Stimulated activated naive CD8-positive, alpha-beta T cell treated with anti-CD3 and anti-CD28 coated beads, Interleukin-15, Interleukin-2, amounts not matched to agents 100 ng/mL and 50 ng/mL, for 24 hours (primary cell): ENCODE measurements around the gene TP53BP1.
A peak's percentile ranks its signal among the peaks of the same experiment; 100 is the strongest.

Experiments used
- H3K27ac Mint-ChIP-seq: one replicate; pipeline ENCODE4 v1.8.0; 2021; ENCODE audit warnings: mild to moderate bottlenecking, mixed read lengths
- H3K27me3 Mint-ChIP-seq: one replicate; pipeline ENCODE4 v1.8.0; 2021; ENCODE audit warnings: mixed read lengths
- H3K36me3 Mint-ChIP-seq: one replicate; pipeline ENCODE4 v1.8.0; 2021; ENCODE audit warnings: low read depth, mixed read lengths
- H3K4me1 Mint-ChIP-seq: one replicate; pipeline ENCODE4 v1.8.0; 2021; ENCODE audit warnings: low read depth, mixed read lengths
- H3K4me3 Mint-ChIP-seq: one replicate; pipeline ENCODE4 v1.8.0; 2021; ENCODE audit warnings: mild to moderate bottlenecking, mixed read lengths
- H3K9me3 Mint-ChIP-seq: one replicate; pipeline ENCODE4 v1.8.0; 2021; ENCODE audit warnings: mixed read lengths

Gene TP53BP1

GRCh38 chr15:43511012-43511885 is 18.3 kb upstream of the TP53BP1 start:
- Mint-ChIP-seq H3K9me3 (no peaks in the 10 kb centered on the region), H3K4me1 (peaks cover 40% of the 10 kb centered on the region), H3K4me3 (peak overlapping the region; percentile 90), H3K36me3 (no peaks in the 10 kb centered on the region), H3K27me3 (peaks cover 11% of the 10 kb centered on the region), H3K27ac (peak overlapping the region; percentile 78)

- Mint-ChIP-seq H3K27ac (peak overlapping the region; percentile 89), H3K36me3 (no peaks in the 10 kb centered on the region), H3K9me3 (no peaks in the 10 kb centered on the region), H3K4me1 (peaks cover 34% of the 10 kb centered on the region), H3K4me3 (peak overlapping the region; percentile 90), H3K27me3 (peaks cover 7% of the 10 kb centered on the region)
Measured at GRCh38 chr15:43510200-43511011, 17.4 kb upstream of the TP53BP1 start.

DNA sequence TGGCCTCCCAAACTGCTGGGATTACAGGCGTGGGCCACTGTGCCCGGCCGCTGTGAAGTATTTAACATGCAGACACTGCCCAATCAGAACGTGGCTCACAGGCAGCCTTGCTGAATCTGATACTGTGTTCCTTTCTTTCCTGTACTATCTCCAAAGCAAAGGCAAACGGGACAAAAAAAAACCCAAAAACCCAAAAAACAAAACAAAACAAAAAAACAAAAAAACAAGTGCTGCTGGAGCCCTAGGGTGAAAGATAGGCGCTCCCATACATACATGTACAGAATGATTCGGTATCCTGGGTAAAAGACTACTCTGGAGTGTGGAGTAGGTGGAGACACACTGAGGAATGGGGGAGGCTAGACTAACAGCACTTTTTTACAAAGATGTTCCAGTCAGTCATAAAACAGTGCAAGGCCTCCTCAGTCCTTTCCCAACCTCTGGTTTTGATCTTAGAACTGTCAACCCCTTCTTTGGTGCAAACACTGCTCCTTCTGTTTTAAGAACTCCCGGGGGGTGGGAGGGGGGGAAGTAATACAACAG is 16.8 kb upstream of the TP53BP1 start:
- H3K4me3 Mint-ChIP-seq: peak overlapping the region; percentile 90
- H3K27me3 Mint-ChIP-seq: peaks cover 5% of the 10 kb centered on the region
- H3K36me3 Mint-ChIP-seq: no peaks in the 10 kb centered on the region
- no peaks in the 10 kb centered on the region for H3K9me3 Mint-ChIP-seq
- H3K4me1 Mint-ChIP-seq: peaks cover 34% of the 10 kb centered on the region
- H3K27ac Mint-ChIP-seq: peak overlapping the region; percentile 45

- H3K36me3 Mint-ChIP-seq: no peaks in the 10 kb centered on the region
- H3K9me3 Mint-ChIP-seq: no peaks in the 10 kb centered on the region
- H3K27ac Mint-ChIP-seq: no peak overlapping the region
- peaks cover 5% of the 10 kb centered on the region for H3K27me3 Mint-ChIP-seq
- peak overlapping the region; percentile 90 for H3K4me3 Mint-ChIP-seq
- H3K4me1 Mint-ChIP-seq: peaks cover 30% of the 10 kb centered on the region
Measured at GRCh38 chr15:43508991-43509659, 16.2 kb upstream of the TP53BP1 start.

GRCh38 chr15:43508421-43508820 is 15.5 kb upstream of the TP53BP1 start:
- H3K27me3 Mint-ChIP-seq: peaks cover 5% of the 10 kb centered on the region
- H3K4me1 Mint-ChIP-seq: peaks cover 24% of the 10 kb centered on the region
- no peaks in the 10 kb centered on the region for H3K36me3 Mint-ChIP-seq
- no peak overlapping the region for H3K27ac Mint-ChIP-seq
- no peaks in the 10 kb centered on the region for H3K9me3 Mint-ChIP-seq
- no peak overlapping the region for H3K4me3 Mint-ChIP-seq

GRCh38 chr15:43505738-43506137 is 12.8 kb upstream of the TP53BP1 start:
- Mint-ChIP-seq H3K36me3 (no peaks in the 10 kb centered on the region), H3K27me3 (no peaks in the 10 kb centered on the region), H3K9me3 (no peaks in the 10 kb centered on the region), H3K4me3 (no peak overlapping the region), H3K27ac (no peak overlapping the region), H3K4me1 (peaks cover 15% of the 10 kb centered on the region)

DNA sequence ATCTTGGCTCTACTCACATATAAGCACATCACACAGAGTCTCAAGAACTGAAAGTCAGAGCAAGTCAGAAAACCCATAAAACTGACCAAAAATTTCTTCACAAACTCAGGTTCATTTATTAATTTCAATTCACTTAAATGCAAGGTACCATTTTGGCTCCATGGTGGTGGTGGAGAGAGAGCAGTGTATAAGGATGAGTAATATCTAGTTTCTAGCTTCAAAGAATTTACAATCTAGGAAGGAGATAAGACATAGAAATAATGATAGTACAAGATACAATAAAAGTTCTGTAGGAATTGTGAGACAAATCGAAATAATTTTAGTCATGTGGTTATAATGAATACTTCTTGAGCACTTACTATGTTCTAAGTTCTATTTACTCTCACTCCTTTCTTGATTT is 6.7 kb upstream of the TP53BP1 start:
- H3K9me3 Mint-ChIP-seq: no peaks in the 10 kb centered on the region
- H3K4me1 Mint-ChIP-seq: no peaks in the 10 kb centered on the region
- H3K4me3 Mint-ChIP-seq: no peak overlapping the region
- no peaks in the 10 kb centered on the region for H3K27me3 Mint-ChIP-seq
- H3K36me3 Mint-ChIP-seq: no peaks in the 10 kb centered on the region
- no peak overlapping the region for H3K27ac Mint-ChIP-seq

DNA sequence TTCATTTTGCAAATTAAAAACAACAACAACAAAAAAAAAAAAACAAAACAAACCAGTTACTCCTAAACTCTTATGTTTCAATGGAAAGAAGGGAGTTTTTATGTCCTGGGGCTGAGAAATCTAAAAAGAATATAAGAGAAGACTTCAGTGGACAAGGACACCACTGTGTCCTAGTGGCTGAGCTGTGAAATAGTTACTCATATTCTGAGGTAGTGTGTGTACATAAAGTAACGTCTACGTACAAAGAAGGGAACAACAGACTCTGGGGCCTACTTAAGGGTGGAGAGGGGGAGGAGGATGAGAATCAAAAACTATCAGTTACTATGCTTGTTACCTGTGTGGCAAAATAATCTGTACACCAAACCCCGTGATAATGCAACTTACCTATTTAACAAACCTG is 6.0 kb upstream of the TP53BP1 start:
- H3K4me1 Mint-ChIP-seq: peaks cover 4% of the 10 kb centered on the region
- no peak overlapping the region for H3K27ac Mint-ChIP-seq
- H3K36me3 Mint-ChIP-seq: no peaks in the 10 kb centered on the region
- H3K27me3 Mint-ChIP-seq: no peaks in the 10 kb centered on the region
- H3K4me3 Mint-ChIP-seq: no peak overlapping the region
- H3K9me3 Mint-ChIP-seq: no peaks in the 10 kb centered on the region

- Mint-ChIP-seq H3K4me3 (peak overlapping the region; percentile 92), H3K9me3 (no peaks in the 10 kb centered on the region), H3K4me1 (peaks cover 34% of the 10 kb centered on the region), H3K27ac (peak overlapping the region; percentile 94), H3K36me3 (peaks cover 16% of the 10 kb centered on the region), H3K27me3 (no peaks in the 10 kb centered on the region)
Measured at GRCh38 chr15:43493703-43494472, 932 bp upstream of the TP53BP1 start.

- H3K36me3 Mint-ChIP-seq: peaks cover 28% of the 10 kb centered on the region
- H3K9me3 Mint-ChIP-seq: no peaks in the 10 kb centered on the region
Measured at GRCh38 chr15:43492266-43492665, 690 bp downstream of the TP53BP1 start.

DNA sequence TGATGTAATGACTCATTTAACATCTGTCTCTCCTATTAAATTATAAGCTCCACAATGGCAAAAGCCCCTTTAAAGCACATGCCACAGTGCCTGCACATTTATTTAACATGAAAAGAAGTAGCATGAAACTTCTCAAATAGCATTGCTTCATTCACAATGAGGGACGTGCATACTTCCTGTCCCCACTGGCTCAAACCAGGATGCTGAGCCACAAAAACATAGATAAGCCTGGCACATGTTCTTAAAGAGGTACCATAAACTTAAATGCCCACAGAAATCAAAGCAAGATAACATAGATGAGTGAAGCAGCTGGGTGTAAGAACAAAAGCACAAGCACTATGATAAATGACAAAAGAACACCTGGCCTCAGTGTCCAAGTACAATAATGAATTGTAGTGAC is 3.8 kb downstream of the TP53BP1 start:
- H3K4me3 Mint-ChIP-seq: no peak overlapping the region
- peaks cover 34% of the 10 kb centered on the region for H3K36me3 Mint-ChIP-seq
- no peaks in the 10 kb centered on the region for H3K27me3 Mint-ChIP-seq
- no peak overlapping the region for H3K27ac Mint-ChIP-seq
- H3K4me1 Mint-ChIP-seq: peaks cover 31% of the 10 kb centered on the region
- H3K9me3 Mint-ChIP-seq: no peaks in the 10 kb centered on the region

More at GRCh38 chr15:43492266-43492665, 690 bp downstream of the TP53BP1 start:
- H3K27me3 Mint-ChIP-seq: no peaks in the 10 kb centered on the region
- H3K4me1 Mint-ChIP-seq: peaks cover 35% of the 10 kb centered on the region
- H3K27ac Mint-ChIP-seq: peak overlapping the region; percentile 94
- peak overlapping the region; percentile 92 for H3K4me3 Mint-ChIP-seq

GRCh38 chr15:43488790-43489189 is 4.2 kb downstream of the TP53BP1 start:
- Mint-ChIP-seq H3K27ac (no peak overlapping the region), H3K9me3 (no peaks in the 10 kb centered on the region), H3K36me3 (peaks cover 34% of the 10 kb centered on the region), H3K27me3 (no peaks in the 10 kb centered on the region), H3K4me3 (no peak overlapping the region), H3K4me1 (peaks cover 29% of the 10 kb centered on the region)

- Mint-ChIP-seq H3K36me3 (peaks cover 38% of the 10 kb centered on the region), H3K4me1 (peaks cover 24% of the 10 kb centered on the region), H3K27ac (no peak overlapping the region), H3K27me3 (no peaks in the 10 kb centered on the region), H3K9me3 (no peaks in the 10 kb centered on the region), H3K4me3 (no peak overlapping the region)
Measured at GRCh38 chr15:43487271-43487895, 5.6 kb downstream of the TP53BP1 start.

DNA sequence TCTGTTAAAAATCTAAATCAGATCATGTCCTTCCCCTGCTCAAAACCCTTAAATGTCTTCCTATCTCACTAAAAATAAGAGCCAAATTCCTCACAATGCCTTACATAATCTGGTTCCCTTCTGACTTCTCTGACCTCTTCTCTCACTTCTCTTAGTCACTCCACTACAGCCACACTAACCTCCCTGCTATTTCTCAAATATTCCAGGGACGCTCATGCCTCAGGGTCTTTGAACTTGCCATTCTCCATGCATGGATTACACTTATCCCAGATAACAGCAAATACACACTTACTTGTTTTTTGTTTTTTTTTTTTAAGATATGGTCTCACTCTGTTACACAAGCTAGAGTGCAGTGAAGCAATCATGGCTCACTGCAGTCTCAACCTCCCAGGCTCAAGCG is 8.5 kb downstream of the TP53BP1 start:
- no peaks in the 10 kb centered on the region for H3K9me3 Mint-ChIP-seq
- no peaks in the 10 kb centered on the region for H3K27me3 Mint-ChIP-seq
- no peak overlapping the region for H3K4me3 Mint-ChIP-seq
- H3K4me1 Mint-ChIP-seq: peaks cover 10% of the 10 kb centered on the region
- H3K27ac Mint-ChIP-seq: no peak overlapping the region
- H3K36me3 Mint-ChIP-seq: peaks cover 38% of the 10 kb centered on the region
